ENCODE measurements around the gene SPPL3.

GRCh38 chr12:120741476-120742421 is 162.4 kb downstream of the SPPL3 start:
- TF ChIP-seq EZH2 (IDR thresholded peaks at IDR 0.05) (no peak), POLR2AphosphoS5 (IDR thresholded peaks at IDR 0.05; ENCODE audit: borderline replicate concordance, low read depth, low read length) (no peak)

Data from SK-N-MC (cell line).